HG02678 (cell line): Measurements from ENCODE around the gene ZNF23.

Experiments
- ATAC-seq: cut with Tn5 transposase; IDR thresholded peaks from one replicate; pipeline ENCODE4 v1.9.1; 2021; ENCODE audit warnings: mild to moderate bottlenecking, moderate library complexity; ENCODE audit not compliant: unreplicated experiment

Gene ZNF23

DNA sequence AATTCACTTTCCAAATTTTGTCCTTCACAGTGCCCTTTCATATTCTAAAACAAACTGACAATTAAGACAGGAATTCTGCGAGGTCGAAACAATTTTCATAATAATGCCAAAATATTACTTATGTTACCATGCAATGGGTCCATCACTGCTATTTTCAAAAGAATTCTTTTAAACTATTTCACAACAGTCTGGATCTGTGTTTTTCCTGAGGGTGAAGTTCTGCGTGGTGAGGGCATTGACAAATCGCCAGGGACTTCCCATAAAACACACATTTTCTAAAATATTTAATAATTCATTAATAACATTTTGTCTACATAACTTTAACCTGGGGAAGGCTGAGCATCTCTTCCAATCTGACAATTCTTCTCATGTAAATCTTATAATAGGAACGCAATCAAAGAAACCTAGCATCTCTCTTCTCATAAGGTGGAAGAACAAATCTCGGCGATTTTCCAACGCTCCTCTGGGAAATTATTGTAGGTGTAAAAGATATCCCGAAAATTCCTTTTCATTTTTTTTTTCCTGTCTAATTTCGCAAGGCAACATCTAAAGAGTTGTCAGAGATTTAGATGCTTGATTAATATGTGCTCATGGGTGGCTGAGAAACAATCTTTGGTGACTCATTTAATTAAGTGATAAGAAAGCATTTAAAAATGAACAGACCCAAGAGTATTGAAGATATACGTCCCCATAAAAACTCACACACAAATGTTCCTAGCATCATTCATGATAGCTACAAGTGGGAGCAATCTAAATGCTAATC lies 62.1 kb downstream of the ZNF23 start:
- no peak for ATAC-seq
